ENCODE results near the gene DBP. TPM values are rescaled to one million over a fixed set of nuclear protein-coding genes. Genes with fewer than 3 reads are reported as not detected.

DBP gene
- total and polyA plus RNA-seq, 8 donors: 6.4 to 11.1 (median 9.5) TPM

GRCh38 chr19:48645620-48646000, 8.4 kb upstream of the DBP start:
- intact Hi-C loops (cut with DNase I): no loop called here
- no peaks in the 10 kb centered on the region for H3K9me3 ChIP-seq
- TF ChIP-seq CTCF (IDR thresholded peaks at IDR 0.05): no peak
- ATAC-seq (peak; percentile 8), DNase-seq (no peak)
- no peaks in the 10 kb centered on the region for H3K36me3 ChIP-seq
- H3K27me3 ChIP-seq: peaks cover 0 to 18% of the 10 kb centered on the region in 2 donors
- H3K4me1 ChIP-seq: peaks cover 7 to 28% of the 10 kb centered on the region in 2 donors
- H3K27ac ChIP-seq: peak overlapping the region; percentile 64 to 70
- H3K4me3 ChIP-seq: peak overlapping the region; percentile 33 to 50

- Histone ChIP-seq H3K4me3 (peak overlapping the region; percentile 33 to 50), H3K27ac (peak overlapping the region; percentile 64 to 70), H3K36me3 (no peaks in the 10 kb centered on the region), H3K9me3 (no peaks in the 10 kb centered on the region), H3K4me1 (peaks cover 7 to 28% of the 10 kb centered on the region in 2 donors), H3K27me3 (peaks cover 0 to 18% of the 10 kb centered on the region in 2 donors)
- peak; percentile 83 for ATAC-seq
- DNase-seq: peak; percentile 68 to 80 (median 76)
- intact Hi-C loops (cut with DNase I): no loop called here
- TF ChIP-seq CTCF (IDR thresholded peaks at IDR 0.05): no peak
These were observed 7.8 kb upstream of the DBP start for GRCh38 chr19:48644839-48645619.

GRCh38 chr19:48644355-48644754, 7.2 kb upstream of the DBP start:
- Histone ChIP-seq H3K27me3 (peaks cover 0 to 18% of the 10 kb centered on the region in 2 donors), H3K4me3 (no peak overlapping the region), H3K27ac (no peak overlapping the region), H3K4me1 (peaks cover 7 to 28% of the 10 kb centered on the region in 2 donors), H3K36me3 (no peaks in the 10 kb centered on the region), H3K9me3 (no peaks in the 10 kb centered on the region)
- no peak for DNase-seq
- ATAC-seq: no peak
- intact Hi-C loops (cut with DNase I): no loop called here
- no peak for TF ChIP-seq CTCF (IDR thresholded peaks at IDR 0.05)

GRCh38 chr19:48642862-48643261, 5.7 kb upstream of the DBP start:
- TF ChIP-seq CTCF (IDR thresholded peaks at IDR 0.05): no peak
- Histone ChIP-seq H3K9me3 (no peaks in the 10 kb centered on the region), H3K4me3 (no peak overlapping the region), H3K27ac (no peak overlapping the region), H3K36me3 (no peaks in the 10 kb centered on the region), H3K4me1 (peaks cover 7 to 33% of the 10 kb centered on the region in 2 donors), H3K27me3 (peaks cover 0 to 18% of the 10 kb centered on the region in 2 donors)
- intact Hi-C loops (cut with DNase I): no loop called here
- ATAC-seq (no peak), DNase-seq (no peak)

- Histone ChIP-seq H3K4me3 (no peak overlapping the region), H3K36me3 (no peaks in the 10 kb centered on the region), H3K27me3 (peaks cover 0 to 18% of the 10 kb centered on the region in 2 donors), H3K27ac (no peak overlapping the region), H3K4me1 (peaks cover 7 to 36% of the 10 kb centered on the region in 2 donors), H3K9me3 (no peaks in the 10 kb centered on the region)
- intact Hi-C loops (cut with DNase I): no loop called here
- no peak for TF ChIP-seq CTCF (IDR thresholded peaks at IDR 0.05)
- DNase-seq (no peak), ATAC-seq (no peak)
These were observed 4.7 kb upstream of the DBP start for GRCh38 chr19:48641850-48642249.
